GM19238 (cell line): ENCODE data around the gene UGT2B15.
"Not testable (repeated sequence)": the region's sequence is repeated elsewhere in the genome, so short reads cannot be mapped to it uniquely, and the experiment has no call there.

Source experiments
- DNase-seq: peaks from one replicate; pipeline ENCODE4 v3.0.0; 2011; ENCODE audit warnings: low spot score; ENCODE audit not compliant: insufficient read length

UGT2B15 gene

DNA sequence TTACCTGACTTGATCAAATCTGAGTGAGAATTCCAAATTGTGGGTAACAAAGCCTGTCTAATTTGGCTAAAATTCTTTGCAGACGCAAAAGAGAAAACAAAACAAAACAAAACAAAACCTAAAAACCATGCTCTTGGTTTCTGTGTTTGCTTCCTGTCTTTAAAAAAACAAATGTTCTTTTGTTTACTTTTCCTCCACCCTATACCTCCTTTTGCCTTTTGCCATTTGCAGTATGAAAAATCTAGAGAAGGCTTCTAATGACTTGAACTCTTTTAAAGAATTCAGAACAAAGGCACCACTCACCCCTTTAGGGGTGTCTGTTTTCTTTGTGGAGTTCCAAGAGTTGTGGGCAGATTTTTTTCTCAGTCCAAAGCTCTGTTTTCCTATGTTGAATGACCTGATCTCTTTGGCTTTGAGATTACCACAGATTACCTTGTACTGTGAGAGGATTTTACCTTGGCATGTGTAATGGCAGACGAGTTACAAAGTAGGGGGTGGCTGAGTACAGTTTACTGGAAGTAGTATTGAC lies 13.9 kb downstream of the UGT2B15 start:
- DNase-seq: not testable (repeated sequence)

DNA sequence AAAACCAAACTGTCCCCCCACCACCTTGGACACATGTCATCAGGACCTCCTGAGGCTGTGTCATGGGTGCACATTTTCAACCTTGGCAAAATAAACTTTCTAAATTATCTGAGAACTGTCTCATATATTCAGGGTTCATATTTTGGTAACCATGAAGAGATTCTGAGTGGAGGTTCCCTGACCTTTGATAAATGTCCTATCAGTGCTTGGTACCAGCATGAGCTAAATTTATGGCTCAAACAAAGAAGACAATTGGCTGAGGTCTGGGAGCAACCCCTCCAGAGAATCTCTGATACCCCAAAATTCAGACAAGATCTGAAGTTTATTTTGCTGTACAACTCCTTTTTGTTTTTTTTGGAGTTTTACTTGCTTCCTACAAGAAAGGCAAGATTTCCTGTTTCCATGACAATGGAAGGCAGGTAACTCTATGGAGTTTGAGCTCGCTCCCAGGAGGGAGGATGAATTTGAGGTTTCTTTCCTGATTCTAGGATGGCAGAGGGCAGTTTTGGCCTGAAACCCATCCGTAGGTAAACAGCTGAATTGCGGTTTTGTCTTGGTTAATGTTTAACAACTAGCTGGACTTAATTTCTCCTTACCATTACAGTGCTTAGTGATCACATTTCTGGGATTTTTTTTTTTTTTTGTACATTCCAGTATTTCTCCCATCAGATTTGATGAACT lies 14.5 kb downstream of the UGT2B15 start:
- no peak for DNase-seq

DNA sequence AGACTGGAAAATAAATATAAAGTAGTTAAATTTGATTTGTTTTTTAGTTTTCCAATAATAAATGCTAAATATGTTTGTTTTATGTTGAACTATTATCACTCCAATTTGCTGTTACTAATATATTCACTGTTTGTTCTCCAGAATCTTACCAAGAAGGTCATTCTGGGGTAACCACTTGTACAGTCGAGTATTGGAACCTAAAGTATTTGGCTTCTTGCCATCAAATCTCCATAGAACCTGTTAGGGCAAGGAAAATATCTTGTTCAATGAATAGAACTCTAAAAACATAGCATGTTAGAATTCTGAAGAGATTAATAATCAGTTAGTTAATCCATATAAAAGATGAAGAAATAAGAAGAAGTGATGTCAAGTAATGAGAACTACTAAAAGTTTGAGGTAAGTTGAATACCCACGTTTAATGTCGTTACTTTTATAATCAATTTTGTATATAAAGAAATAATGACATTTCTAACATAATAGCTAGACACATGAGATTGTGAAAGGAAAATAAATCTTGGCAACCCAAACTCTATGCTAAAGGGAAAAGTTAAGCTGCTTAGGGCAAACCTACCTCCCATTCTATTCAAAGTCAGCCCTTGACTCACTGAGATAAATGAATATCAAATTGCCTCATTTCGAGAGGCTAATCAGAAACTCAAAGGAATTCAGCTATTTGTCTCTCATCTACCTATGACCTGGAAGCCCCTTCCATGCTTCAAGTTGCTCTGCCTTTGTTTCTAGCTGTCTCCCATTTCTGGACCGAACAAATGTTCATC lies 15.3 kb downstream of the UGT2B15 start:
- DNase-seq: no peak

DNA sequence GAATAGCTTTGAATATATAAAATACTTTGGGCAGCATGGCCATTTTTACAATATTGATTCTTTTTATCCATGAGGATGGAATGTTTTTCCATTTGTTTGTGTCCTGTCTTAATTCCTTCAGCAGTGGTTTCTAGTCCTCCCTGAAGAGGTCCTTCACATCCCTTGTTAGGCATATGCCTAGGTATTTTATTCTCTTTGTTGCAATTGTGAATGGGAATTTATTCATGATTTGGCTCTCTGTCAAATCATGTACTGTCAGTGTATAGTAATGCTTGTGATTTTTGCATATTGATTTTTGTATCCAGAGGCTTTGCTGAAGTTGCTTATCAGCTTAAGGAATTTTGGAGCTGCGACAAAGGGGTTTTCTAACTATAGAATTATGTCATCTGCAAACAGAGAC lies 18.5 kb downstream of the UGT2B15 start:
- no peak for DNase-seq

DNA sequence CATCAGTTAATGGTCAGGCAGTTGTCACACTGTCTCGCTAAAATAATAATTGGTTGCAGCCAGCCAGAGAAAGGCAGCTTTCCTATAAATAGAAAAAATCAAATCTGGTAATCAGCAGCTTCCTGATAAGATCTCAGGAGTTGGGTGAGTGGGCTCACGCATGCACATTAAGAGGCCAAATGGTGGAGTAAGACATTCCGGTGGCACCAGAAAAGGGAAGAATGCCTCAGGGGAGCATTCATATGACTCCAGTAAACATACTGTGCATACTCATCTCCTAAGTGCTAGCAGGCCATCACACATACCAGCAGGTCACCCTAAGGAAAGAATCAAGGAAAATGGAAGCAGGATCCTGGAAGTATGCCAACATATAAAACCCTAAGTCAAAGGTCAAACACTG lies 40.1 kb downstream of the UGT2B15 start:
- DNase-seq: no peak

DNA sequence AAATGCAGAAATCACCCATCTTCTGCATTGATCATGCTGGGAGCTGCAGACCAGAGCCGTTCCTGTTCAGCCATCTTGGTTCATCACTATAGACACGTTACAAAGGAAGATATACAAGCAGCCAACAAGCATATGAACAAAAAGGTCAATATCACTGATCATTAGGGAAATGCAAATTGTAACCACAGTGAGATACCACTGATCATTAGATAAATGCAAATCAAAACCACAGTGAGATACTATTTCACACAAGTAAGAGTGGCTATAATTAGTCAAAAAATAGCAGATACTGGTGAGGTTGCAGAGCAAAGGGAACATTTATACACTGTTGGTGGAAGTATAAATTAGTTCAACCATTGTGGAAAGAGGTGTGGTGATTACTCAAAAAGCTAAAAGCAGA lies 47.7 kb downstream of the UGT2B15 start:
- DNase-seq: not testable (repeated sequence)

DNA sequence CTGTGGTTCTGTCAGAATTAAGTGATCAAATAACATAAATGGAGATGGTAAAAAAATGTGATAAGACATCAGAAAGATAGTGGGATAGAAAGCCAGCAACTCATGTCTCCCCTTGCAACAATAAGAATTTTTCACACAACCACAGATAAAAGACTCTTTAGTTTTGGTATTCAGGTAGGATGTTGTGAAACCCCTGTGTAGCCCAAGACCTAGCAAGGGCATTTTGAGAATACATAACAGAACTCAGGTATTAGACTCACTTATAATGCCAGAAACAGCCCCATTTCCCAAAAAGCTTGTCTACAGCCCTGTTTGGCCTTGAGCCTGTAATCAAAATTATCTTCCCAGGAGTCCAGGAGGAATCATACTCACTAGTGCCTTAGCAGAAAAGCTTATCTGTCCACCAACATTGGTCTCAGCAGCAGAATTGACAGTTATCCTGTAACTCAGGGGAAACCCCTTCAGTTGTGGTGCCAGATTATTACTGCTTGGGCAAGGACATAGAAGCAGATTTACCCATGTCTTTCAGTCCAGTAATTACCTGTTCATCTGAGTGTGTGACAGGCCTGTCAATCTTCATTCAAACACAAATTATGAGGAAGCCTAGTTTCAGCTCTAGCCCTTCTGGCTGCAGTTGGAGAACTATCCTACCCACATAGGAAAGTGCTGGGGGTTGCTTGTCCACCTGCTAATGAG lies 53.3 kb downstream of the UGT2B15 start:
- DNase-seq: no peak

DNA sequence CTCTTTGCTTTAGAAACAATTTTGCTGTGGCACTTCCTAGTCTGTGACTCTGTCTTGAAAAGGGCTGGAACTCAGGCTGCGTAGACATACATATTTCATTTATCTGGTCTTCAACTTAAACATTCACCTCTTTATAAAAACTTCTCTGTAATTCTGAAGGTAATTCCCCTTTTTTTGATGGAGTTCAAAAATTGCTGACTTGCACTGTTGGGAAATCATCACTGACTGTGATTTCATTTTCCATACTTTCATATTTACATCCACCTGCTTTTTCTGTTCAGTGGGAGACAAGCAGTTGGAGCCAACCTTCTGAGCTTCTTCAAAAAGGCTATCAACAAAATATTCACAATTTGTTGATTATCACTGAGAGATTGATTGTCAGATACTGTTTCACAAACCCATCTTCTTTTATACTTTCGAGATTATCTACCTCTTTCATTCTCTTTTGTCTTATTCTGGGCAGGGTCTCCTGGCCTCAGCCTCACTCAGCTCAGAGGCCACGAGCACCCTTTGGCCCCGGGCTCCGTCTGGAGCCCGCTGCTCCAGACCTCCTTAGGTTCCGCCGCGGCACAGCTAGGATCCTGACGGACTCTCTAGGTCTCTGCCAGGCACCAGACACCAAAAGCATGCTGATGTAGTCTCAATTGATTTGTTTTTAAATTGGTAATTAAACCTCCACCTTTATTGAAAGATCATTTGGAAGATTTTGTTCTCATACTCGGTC lies 54.6 kb downstream of the UGT2B15 start:
- no peak for DNase-seq

DNA sequence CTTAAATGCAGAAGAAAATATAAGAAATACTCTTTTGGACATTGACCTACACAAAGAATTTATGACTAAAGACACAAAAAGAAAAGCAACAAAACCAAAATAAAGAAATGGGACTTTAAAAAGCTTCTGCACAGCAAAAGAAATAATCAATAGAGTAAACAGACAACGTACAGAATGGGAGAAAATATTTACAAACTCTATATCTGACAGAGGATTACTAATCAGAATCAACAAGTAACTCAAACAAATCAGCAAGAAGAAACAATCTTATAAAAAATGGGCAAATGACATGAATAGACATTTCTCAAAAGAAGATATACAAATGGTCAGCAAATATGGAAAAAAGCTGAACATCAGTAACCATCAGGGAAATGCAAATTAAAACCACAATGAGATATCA lies 56.7 kb downstream of the UGT2B15 start:
- DNase-seq: no peak

DNA sequence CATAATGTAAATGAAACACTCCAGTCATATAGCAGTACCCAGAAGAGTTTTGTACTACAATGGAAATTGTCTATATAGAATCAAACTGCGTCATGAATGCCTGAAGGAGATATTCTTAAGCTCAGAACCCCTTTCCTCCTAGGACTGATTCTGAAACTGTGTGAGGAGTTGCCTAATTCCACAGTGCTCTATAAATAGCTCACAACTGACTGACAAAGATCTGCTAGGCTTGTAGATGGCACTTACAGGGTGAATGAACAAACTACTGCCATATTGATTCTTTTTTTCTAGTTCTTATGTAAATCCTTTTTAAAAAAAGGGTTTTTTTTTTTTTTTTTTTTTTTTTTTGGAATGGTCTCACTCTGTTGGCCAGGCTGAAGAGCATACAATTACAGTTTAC lies 64.2 kb downstream of the UGT2B15 start:
- DNase-seq: no peak

DNA sequence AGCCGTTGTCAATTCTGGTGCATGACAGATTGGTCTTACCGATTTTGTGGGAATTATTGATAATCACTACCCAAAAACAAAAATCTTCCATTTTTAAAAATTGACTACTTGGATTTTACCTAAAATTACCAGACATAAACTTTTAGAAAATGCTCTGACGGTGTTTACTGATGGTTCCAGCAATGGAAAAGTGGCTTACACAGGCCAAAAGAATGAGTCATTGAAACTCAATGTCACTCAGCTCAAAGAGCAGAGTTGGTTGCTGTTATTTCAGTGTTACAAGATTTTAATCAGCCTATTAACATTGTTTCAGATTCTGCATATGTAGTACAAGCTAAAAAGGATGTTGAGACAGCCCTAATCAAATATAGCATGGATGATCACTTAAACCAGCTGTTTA lies 71.3 kb downstream of the UGT2B15 start:
- DNase-seq: no peak

DNA sequence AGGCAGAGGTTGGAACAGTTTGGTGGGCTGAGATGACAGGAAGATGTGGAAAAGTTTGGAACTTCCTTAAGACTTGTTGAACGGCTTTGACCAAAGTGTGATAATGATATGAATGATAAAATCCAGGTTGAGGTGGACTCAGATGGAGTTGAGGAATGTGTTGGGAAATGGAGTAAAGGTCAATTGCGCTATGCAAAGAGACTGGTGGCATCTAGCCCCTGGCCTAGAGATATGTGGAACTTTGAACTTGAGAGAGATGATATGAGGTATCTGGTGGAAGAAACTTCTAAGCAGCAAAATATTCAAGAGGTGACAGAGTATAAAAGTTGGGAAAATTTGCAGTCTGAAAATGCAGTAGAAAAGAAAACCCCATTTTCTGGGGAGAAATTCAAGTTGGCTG lies 73.0 kb downstream of the UGT2B15 start:
- no peak for DNase-seq
